WI38 (cell line): ENCODE measurements around the gene PLEKHH2.

Experiments used
- H3K4me3 ChIP-seq: 2 replicates; pipeline ENCODE4 v1.5.1; 2011; ENCODE audit warnings: low read depth, mild to moderate bottlenecking, control low read depth, low read length
- CTCF ChIP-seq: IDR thresholded peaks from 2 replicates; pipeline ENCODE4 v1.5.1; 2012; ENCODE audit warnings: low read depth, mild to moderate bottlenecking, control low read depth, low read length

Gene PLEKHH2

GRCh38 chr2:43752302-43752701, 115.2 kb downstream of the PLEKHH2 start:
- no peak for TF ChIP-seq CTCF

GRCh38 chr2:43754180-43754579, 117.1 kb downstream of the PLEKHH2 start:
- no peak for TF ChIP-seq CTCF
- no peak overlapping the region for H3K4me3 ChIP-seq

More at GRCh38 chr2:43752302-43752701, 115.2 kb downstream of the PLEKHH2 start:
- H3K4me3 ChIP-seq = no peak overlapping the region

GRCh38 chr2:43758739-43759138, 121.7 kb downstream of the PLEKHH2 start:
- H3K4me3 ChIP-seq = no peak overlapping the region
- no peak for TF ChIP-seq CTCF

GRCh38 chr2:43759195-43759594, 122.1 kb downstream of the PLEKHH2 start:
- H3K4me3 ChIP-seq = no peak overlapping the region
- no peak for TF ChIP-seq CTCF

- TF ChIP-seq CTCF = no peak
- H3K4me3 ChIP-seq = no peak overlapping the region
Observed at GRCh38 chr2:43762286-43762685, 125.2 kb downstream of the PLEKHH2 start.

GRCh38 chr2:43763091-43763490, 126.0 kb downstream of the PLEKHH2 start:
- TF ChIP-seq CTCF = no peak
- no peak overlapping the region for H3K4me3 ChIP-seq

GRCh38 chr2:43764086-43764705, 127.1 kb downstream of the PLEKHH2 start:
- TF ChIP-seq CTCF = no peak
- H3K4me3 ChIP-seq = no peak overlapping the region
